A549 (cell line): Measurements from ENCODE around the gene SULT1B1. TPM values are rescaled to one million over a fixed set of nuclear protein-coding genes. Genes with fewer than 3 reads are reported as not detected.
A peak's percentile ranks its signal among the peaks of the same experiment; 100 is the strongest.
"Not testable (repeated sequence)": the region's sequence is repeated elsewhere in the genome, so short reads cannot be mapped to it uniquely, and the experiment has no call there.

Source experiments
- ATAC-seq, 2 experiments: fragments of 200-7000 bp in 1 of 2; fragments of >200 bp in 1 of 2; cut with Nextera tagmentation in 1 of 2; cut with Tn5 transposase in 1 of 2; 3 replicates each; pipeline versions ENCODE4 v1.8.0 to v1.9.1; 2018 to 2020; ENCODE audit warnings: mild to moderate bottlenecking in 1 of 2, moderate library complexity in 1 of 2
- CTCF ChIA-PET: fragments of 300-600 bp; sonication (Branson Sonifier 250); formaldehyde crosslinking; extraction: SDS; loops from one replicate; lab custom pipeline; 2021; ENCODE audit warnings: antibody characterized with exemption, inconsistent platforms; lab: Yijun Ruan, JAX
- POLR2A ChIA-PET: fragments of 350-600 bp; formaldehyde crosslinking; extraction: SDS; loops from one replicate; lab custom pipeline; 2021; ENCODE audit warnings: antibody characterized with exemption, inconsistent platforms; lab: Yijun Ruan, JAX
- DNase-seq, 2 experiments: peaks; one replicate each; pipeline versions ENCODE4 v3.0.0 to v3.0.0-alpha.2; 2011 to 2016; ENCODE audit warnings: low read depth in 1 of 2, low spot score in 1 of 2
- FAIRE-seq: peaks from 2 replicates; lab custom pipeline; 2011; peaks lifted over from hg19 to GRCh38; lab: Jason Lieb, UNC
- H3K27ac ChIP-seq, 2 experiments: fragments of >200 bp; sonication (Bioruptor Twin); formaldehyde crosslinking; 3 replicates each; pipeline ENCODE4 v1.5.1; 2016 to 2017
- H3K4me1 ChIP-seq: fragments of >200 bp; sonication (Bioruptor Twin); formaldehyde crosslinking; 3 replicates; pipeline ENCODE4 v1.6.1; 2016
- H3K4me2 ChIP-seq: fragments of >200 bp; sonication (Bioruptor Twin); formaldehyde crosslinking; 3 replicates; pipeline ENCODE4 v1.6.1; 2016
- H3K4me3 ChIP-seq: fragments of >200 bp; sonication (Bioruptor Twin); formaldehyde crosslinking; 3 replicates; pipeline ENCODE4 v1.5.1; 2016
- H3K9me3 ChIP-seq: fragments of >200 bp; sonication (Bioruptor Twin); formaldehyde crosslinking; 3 replicates; pipeline ENCODE4 v1.6.1; 2016
- BHLHE40 ChIP-seq: IDR thresholded peaks from 2 replicates; pipeline ENCODE4 v1.6.1; 2012; ENCODE audit warnings: low read depth, low read length, inconsistent platforms
- CBX8 ChIP-seq: fragments of 200-600 bp; sonication (generic); IDR thresholded peaks from 2 replicates; pipeline ENCODE4 v1.6.1; 2016
- EHMT2 ChIP-seq: fragments of 200-600 bp; sonication (generic); IDR thresholded peaks from 2 replicates; pipeline ENCODE4 v1.6.1; 2016; ENCODE audit warnings: antibody characterized with exemption, low read depth, mild to moderate bottlenecking, moderate library complexity
- ESRRA ChIP-seq: fragments of 150-350 bp; IDR thresholded peaks from 2 replicates; pipeline ENCODE4 v1.6.1; 2014; ENCODE audit warnings: mild to moderate bottlenecking, low read length, borderline replicate concordance
- FOSL2 ChIP-seq, 2 experiments: fragments of 450-650 bp in 1 of 2; fragments of >200 bp in 1 of 2; sonication (Bioruptor Twin) in 1 of 2; formaldehyde crosslinking; IDR thresholded peaks; 2 replicates each; pipeline versions ENCODE4 v1.5.0 to v1.6.1; 2016 to 2020; ENCODE audit warnings: mild to moderate bottlenecking in 1 of 2, moderate library complexity in 1 of 2
- FOXS1 ChIP-seq: fragments of 250-450 bp; sonication (Bioruptor Pico); IDR thresholded peaks from 2 replicates; pipeline ENCODE4 v1.5.0; 2020; ENCODE audit warnings: mild to moderate bottlenecking, moderate library complexity
- JUN ChIP-seq, 2 experiments: fragments of >200 bp; sonication (Bioruptor Twin); formaldehyde crosslinking; IDR thresholded peaks; 2 replicates in 1 of 2; 3 replicates in 1 of 2; pipeline ENCODE4 v1.6.1; 2016 to 2017
- JUNB ChIP-seq: fragments of >200 bp; sonication (Bioruptor Twin); formaldehyde crosslinking; IDR thresholded peaks from 2 replicates; pipeline ENCODE4 v1.6.1; 2016
- KDM5A ChIP-seq: fragments of 200-600 bp; sonication (generic); IDR thresholded peaks from 2 replicates; pipeline ENCODE4 v1.6.1; 2016; ENCODE audit warnings: antibody characterized with exemption, mild to moderate bottlenecking
- MAFK ChIP-seq: fragments of 450-650 bp; IDR thresholded peaks from 2 replicates; pipeline ENCODE4 v1.6.1; 2014; ENCODE audit not compliant: partially characterized antibody
- MYC ChIP-seq: IDR thresholded peaks from 2 replicates; pipeline ENCODE4 v1.6.1; 2012; ENCODE audit warnings: mild to moderate bottlenecking, inconsistent platforms, low read length, improper control_type of control experiment, borderline replicate concordance
- NFE2L2 ChIP-seq: fragments of 150-350 bp; conservative IDR thresholded peaks from 2 replicates; pipeline ENCODE4 v1.6.1; 2014; ENCODE audit warnings: low read length
- NR3C1 ChIP-seq: fragments of >200 bp; sonication (Bioruptor Twin); formaldehyde crosslinking; IDR thresholded peaks from 3 replicates; pipeline ENCODE4 v1.6.1; 2017
- POLR2AphosphoS2 ChIP-seq: conservative IDR thresholded peaks from 2 replicates; pipeline ENCODE4 v1.6.1; 2012; ENCODE audit warnings: low read length, improper control_type of control experiment, inconsistent platforms
- RAD21 ChIP-seq, 2 experiments: fragments of >200 bp in 1 of 2; sonication (Bioruptor Twin) in 1 of 2; formaldehyde crosslinking in 1 of 2; IDR thresholded peaks in 1 of 2; conservative IDR thresholded peaks in 1 of 2; 2 replicates in 1 of 2; 3 replicates in 1 of 2; pipeline ENCODE4 v1.6.1; 2012 to 2018; ENCODE audit warnings: inconsistent platforms in 1 of 2
- RCOR1 ChIP-seq: fragments of 150-350 bp; IDR thresholded peaks from 2 replicates; pipeline ENCODE4 v1.6.1; 2014; ENCODE audit warnings: antibody characterized with exemption, low read length, low read depth
- RNF2 ChIP-seq: fragments of 200-600 bp; sonication (generic); IDR thresholded peaks from 2 replicates; pipeline ENCODE4 v1.6.1; 2016; ENCODE audit warnings: low read depth, mild to moderate bottlenecking, antibody characterized with exemption, moderate library complexity, borderline replicate concordance
- SMC3 ChIP-seq: fragments of >200 bp; sonication (Bioruptor Twin); formaldehyde crosslinking; IDR thresholded peaks from 3 replicates; pipeline ENCODE4 v1.6.1; 2018; ENCODE audit warnings: inconsistent platforms
- TFCP2L1 ChIP-seq: fragments of 250-450 bp; sonication (Bioruptor Pico); IDR thresholded peaks from 2 replicates; pipeline ENCODE4 v1.5.0; 2021; ENCODE audit warnings: mild to moderate bottlenecking
- ZSCAN20 ChIP-seq: fragments of 250-450 bp; sonication (Bioruptor Pico); IDR thresholded peaks from 2 replicates; pipeline ENCODE4 v1.8.0; 2022; ENCODE audit warnings: mild to moderate bottlenecking, moderate library complexity
- WGBS: methylation state at CpG from one replicate; pipeline ENCODE4 v1.1.6; 2017; ENCODE audit errors: missing lambda C conversion rate; 5-methylcytosine and 5-hydroxymethylcytosine counted together
- polyA plus RNA-seq, 4 experiments: library from polyadenylated mRNA; depleted of rRNA in 3 of 4; stranded (reverse); fragments of >200 nt; fragmentation: RNase III in 1 of 4; extraction: RNeasy Plus Mini Kit Qiagen cat#74134 plus additional on column Dnase treatment in 1 of 4; gene quantifications; 2 replicates in 3 of 4; 3 replicates in 1 of 4; pipeline ENCODE4 v1.2.3, GENCODE V29; 2011 to 2017
- TF ChIP-seq, protein P1 (sequence below): fragments of 250-450 bp; sonication (Bioruptor Pico); IDR thresholded peaks from 2 replicates; pipeline ENCODE4 v1.5.0; 2020; ENCODE audit warnings: low read depth, mild to moderate bottlenecking, moderate library complexity
- TF ChIP-seq, protein P2 (sequence below): IDR thresholded peaks from 2 replicates; pipeline ENCODE4 v1.6.1; 2012
- TF ChIP-seq, protein P3 (sequence below): IDR thresholded peaks from 2 replicates; pipeline ENCODE4 v1.6.1; 2012; ENCODE audit warnings: low read depth, borderline replicate concordance
- TF ChIP-seq, protein P4 (sequence below): IDR thresholded peaks from 2 replicates; pipeline ENCODE4 v1.6.1; 2012
- TF ChIP-seq, protein P5 (sequence below): fragments of 200-600 bp; sonication (generic); IDR thresholded peaks from 2 replicates; pipeline ENCODE4 v1.6.1; 2016; ENCODE audit warnings: antibody characterized with exemption, mild to moderate bottlenecking, moderate library complexity

Gene SULT1B1
- polyA plus RNA-seq, 2 of the 4 experiments (the other 2 are of a cell fraction) = 0.01 to 0.13 TPM

DNA sequence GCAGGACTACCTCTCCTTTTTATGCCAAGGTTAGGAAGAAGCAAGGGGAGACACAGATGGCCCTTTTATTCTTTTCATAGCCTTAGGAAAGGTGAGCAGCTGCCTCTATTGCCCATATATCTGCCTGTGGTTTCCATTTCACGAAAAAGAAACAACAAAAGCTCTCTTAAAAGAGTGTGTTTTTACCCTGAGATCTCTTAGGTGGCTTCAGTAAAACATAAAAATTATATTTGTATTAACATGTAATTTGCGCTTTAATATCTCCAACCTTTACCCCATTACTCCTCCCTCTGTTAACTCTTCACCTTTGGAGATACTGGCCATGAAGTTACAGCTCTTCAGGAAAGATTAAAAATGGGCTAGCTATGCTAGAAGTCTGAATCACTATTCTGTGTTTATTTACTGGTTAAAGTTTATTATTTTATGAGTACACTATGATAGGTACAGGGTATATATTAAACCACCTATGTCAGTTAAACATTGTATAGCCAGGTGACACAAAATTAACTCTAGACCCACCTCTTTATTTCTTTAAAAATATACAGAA, 15.0 kb upstream of the SULT1B1 start:
- 25% methylated on average over 2 of the region's 2 CpGs for WGBS
- CTCF ChIA-PET = no interaction called here
- Histone ChIP-seq H3K4me1 (no peaks in the 10 kb centered on the region), H3K27ac (no peak overlapping the region), H3K4me2 (no peak overlapping the region)
- no peak for TF ChIP-seq ZSCAN20 (CRISPR knock-in tag)
- TF ChIP-seq POLR2AphosphoS2 = no peak
- no peak for TF ChIP-seq MYC
- TF ChIP-seq JUN (IDR thresholded peaks at IDR 0.05) = no peak
- TF ChIP-seq, protein P1, sequence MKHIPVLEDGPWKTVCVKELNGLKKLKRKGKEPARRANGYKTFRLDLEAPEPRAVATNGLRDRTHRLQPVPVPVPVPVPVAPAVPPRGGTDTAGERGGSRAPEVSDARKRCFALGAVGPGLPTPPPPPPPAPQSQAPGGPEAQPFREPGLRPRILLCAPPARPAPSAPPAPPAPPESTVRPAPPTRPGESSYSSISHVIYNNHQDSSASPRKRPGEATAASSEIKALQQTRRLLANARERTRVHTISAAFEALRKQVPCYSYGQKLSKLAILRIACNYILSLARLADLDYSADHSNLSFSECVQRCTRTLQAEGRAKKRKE (CRISPR knock-in tag) = no peak
- no peak for TF ChIP-seq RCOR1
- no peak for TF ChIP-seq NFE2L2
- TF ChIP-seq EHMT2 = no peak
- no peak for TF ChIP-seq SMC3
- TF ChIP-seq FOXS1 (CRISPR knock-in tag) = no peak
- TF ChIP-seq NR3C1 = no peak
- no peak for TF ChIP-seq JUNB
- TF ChIP-seq TFCP2L1 (CRISPR knock-in tag) = no peak
- TF ChIP-seq, protein P2, sequence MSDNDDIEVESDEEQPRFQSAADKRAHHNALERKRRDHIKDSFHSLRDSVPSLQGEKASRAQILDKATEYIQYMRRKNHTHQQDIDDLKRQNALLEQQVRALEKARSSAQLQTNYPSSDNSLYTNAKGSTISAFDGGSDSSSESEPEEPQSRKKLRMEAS = no peak
- no peak for TF ChIP-seq CBX8
- TF ChIP-seq, all 56 proteins: peak for 0
- no peak for FAIRE-seq
- H3K9me3 ChIP-seq = no peaks in the 10 kb centered on the region
- POLR2A ChIA-PET = no interaction called here
- ATAC-seq = no peak
- no peak for DNase-seq
- no peak overlapping the region for H3K4me3 ChIP-seq

DNA sequence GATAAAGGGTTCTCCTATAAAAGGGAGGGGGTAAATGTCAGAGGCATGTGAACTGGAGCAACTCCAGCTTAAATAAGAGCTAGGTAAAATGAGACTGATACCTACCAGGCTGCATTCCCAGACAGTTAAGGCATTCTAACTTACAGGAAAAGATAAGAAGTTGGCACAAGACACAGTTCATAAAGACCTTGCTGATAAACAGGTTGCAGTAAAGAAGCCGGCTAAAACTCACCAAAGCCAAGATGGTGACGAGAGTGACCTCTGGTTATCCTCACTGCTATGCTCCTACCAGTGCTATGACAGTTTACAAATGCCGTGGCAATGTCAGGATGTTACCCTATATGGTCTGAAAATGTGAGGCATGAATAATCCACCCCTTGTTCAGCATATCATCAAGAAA, 13.1 kb upstream of the SULT1B1 start:
- WGBS = 45% methylated on average over 3 of the region's 3 CpGs
- ATAC-seq (no peak), FAIRE-seq (no peak), DNase-seq (peak in 1 of 2 experiments; percentile 9)
- H3K4me2 ChIP-seq = no peak overlapping the region
- H3K9me3 ChIP-seq = no peaks in the 10 kb centered on the region
- H3K4me3 ChIP-seq = no peak overlapping the region
- POLR2A ChIA-PET = no interaction called here
- H3K27ac ChIP-seq = no peak overlapping the region
- CTCF ChIA-PET = no interaction called here
- H3K4me1 ChIP-seq = no peaks in the 10 kb centered on the region
- TF ChIP-seq FOSL2 (IDR thresholded peaks at IDR 0.05) (no peak), FOSL2 (CRISPR knock-in tag; IDR thresholded peaks at IDR 0.05) (no peak), POLR2AphosphoS2 (no peak), ESRRA (no peak), BHLHE40 (no peak), TFCP2L1 (CRISPR knock-in tag) (no peak), MAFK (no peak)
- TF ChIP-seq, protein P3, sequence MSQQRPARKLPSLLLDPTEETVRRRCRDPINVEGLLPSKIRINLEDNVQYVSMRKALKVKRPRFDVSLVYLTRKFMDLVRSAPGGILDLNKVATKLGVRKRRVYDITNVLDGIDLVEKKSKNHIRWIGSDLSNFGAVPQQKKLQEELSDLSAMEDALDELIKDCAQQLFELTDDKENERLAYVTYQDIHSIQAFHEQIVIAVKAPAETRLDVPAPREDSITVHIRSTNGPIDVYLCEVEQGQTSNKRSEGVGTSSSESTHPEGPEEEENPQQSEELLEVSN = no peak

DNA sequence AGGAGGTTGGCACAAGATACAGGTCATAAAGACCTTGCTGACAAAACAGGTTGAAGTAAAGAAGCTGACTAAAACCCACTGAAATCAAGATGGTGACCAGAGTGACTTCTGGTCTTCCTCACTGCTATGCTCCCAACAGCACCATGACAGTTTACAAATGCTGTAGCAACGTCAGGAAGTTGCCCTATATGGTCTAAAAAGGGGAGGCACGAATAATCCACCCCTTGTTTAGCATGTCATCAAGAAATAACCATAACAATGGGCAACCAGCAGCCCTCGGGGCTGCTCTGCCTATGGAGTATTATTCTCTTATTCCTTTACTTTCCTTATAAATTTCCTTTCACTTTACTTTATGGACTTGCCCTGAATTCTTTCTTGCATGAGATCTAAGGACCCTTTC, 8.1 kb upstream of the SULT1B1 start:
- ATAC-seq, CTCF ChIA-PET: not testable (repeated sequence)

DNA sequence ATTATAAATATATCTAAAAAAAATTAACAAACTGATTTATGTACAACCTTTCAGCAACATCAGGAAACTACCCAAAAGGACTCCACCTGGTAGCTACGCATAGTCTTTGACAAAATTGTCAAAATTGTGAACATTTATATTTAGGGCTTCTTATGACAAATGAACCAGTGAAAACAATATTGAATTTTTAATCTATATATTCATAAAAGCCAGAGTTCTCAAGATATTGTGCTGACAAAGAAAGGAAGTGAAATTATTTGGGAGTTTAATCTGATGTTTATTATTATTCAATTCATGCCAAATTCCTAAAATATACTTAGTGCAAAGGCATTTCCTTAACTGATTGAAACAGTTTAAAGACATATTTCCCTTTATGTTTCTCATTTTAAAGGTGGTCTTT, 5.3 kb upstream of the SULT1B1 start:
- ChIA-PET POLR2A (no interaction called here), CTCF (no interaction called here)
- ATAC-seq (no peak), FAIRE-seq (no peak), DNase-seq (no peak)
- H3K27ac ChIP-seq = no peak overlapping the region
- no peak overlapping the region for H3K4me2 ChIP-seq
- H3K4me3 ChIP-seq = no peak overlapping the region
- no peaks in the 10 kb centered on the region for H3K9me3 ChIP-seq
- H3K4me1 ChIP-seq = no peaks in the 10 kb centered on the region
- WGBS = 93% methylated on average over 1 of the region's 1 CpG
- TF ChIP-seq, protein P4, sequence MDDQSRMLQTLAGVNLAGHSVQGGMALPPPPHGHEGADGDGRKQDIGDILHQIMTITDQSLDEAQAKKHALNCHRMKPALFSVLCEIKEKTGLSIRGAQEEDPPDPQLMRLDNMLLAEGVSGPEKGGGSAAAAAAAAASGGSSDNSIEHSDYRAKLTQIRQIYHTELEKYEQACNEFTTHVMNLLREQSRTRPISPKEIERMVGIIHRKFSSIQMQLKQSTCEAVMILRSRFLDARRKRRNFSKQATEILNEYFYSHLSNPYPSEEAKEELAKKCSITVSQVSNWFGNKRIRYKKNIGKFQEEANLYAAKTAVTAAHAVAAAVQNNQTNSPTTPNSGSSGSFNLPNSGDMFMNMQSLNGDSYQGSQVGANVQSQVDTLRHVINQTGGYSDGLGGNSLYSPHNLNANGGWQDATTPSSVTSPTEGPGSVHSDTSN = no peak
- TF ChIP-seq JUNB (no peak), RNF2 (no peak), KDM5A (no peak), CBX8 (no peak), RAD21 (conservative IDR thresholded peaks at IDR 0.05 in 1 of 2, IDR thresholded peaks at IDR 0.05 in 1 of 2) (no peak), SMC3 (no peak), FOXS1 (CRISPR knock-in tag) (no peak), MAFK (no peak)
- TF ChIP-seq, protein P5, sequence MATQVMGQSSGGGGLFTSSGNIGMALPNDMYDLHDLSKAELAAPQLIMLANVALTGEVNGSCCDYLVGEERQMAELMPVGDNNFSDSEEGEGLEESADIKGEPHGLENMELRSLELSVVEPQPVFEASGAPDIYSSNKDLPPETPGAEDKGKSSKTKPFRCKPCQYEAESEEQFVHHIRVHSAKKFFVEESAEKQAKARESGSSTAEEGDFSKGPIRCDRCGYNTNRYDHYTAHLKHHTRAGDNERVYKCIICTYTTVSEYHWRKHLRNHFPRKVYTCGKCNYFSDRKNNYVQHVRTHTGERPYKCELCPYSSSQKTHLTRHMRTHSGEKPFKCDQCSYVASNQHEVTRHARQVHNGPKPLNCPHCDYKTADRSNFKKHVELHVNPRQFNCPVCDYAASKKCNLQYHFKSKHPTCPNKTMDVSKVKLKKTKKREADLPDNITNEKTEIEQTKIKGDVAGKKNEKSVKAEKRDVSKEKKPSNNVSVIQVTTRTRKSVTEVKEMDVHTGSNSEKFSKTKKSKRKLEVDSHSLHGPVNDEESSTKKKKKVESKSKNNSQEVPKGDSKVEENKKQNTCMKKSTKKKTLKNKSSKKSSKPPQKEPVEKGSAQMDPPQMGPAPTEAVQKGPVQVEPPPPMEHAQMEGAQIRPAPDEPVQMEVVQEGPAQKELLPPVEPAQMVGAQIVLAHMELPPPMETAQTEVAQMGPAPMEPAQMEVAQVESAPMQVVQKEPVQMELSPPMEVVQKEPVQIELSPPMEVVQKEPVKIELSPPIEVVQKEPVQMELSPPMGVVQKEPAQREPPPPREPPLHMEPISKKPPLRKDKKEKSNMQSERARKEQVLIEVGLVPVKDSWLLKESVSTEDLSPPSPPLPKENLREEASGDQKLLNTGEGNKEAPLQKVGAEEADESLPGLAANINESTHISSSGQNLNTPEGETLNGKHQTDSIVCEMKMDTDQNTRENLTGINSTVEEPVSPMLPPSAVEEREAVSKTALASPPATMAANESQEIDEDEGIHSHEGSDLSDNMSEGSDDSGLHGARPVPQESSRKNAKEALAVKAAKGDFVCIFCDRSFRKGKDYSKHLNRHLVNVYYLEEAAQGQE = no peak

More for the DNA sequence above, 8.1 kb upstream of the SULT1B1 start:
- FAIRE-seq, H3K9me3 ChIP-seq, H3K4me2 ChIP-seq, H3K4me3 ChIP-seq, H3K4me1 ChIP-seq, H3K27ac ChIP-seq, POLR2A ChIA-PET, DNase-seq: not testable (repeated sequence)
- 19% methylated on average over 3 of the region's 3 CpGs for WGBS
